Vagina (tissue), 2 donors: ENCODE measurements around the gene SPNS3.

Experiments used
- POLR2A ChIP-seq, 2 donors: fragments of 450-650 bp; IDR thresholded peaks; one replicate each; pipeline ENCODE4 v1.6.1; 2017; ENCODE audit warnings: antibody characterized with exemption in 2 of 2, mild to moderate bottlenecking in 2 of 2, moderate library complexity in 2 of 2
- POLR2AphosphoS5 ChIP-seq, 2 donors: sonication (generic); formaldehyde crosslinking; IDR thresholded peaks; one replicate each; pipeline ENCODE4 v1.9.0; 2017; ENCODE audit warnings: antibody characterized with exemption in 2 of 2, mild to moderate bottlenecking in 2 of 2, low read depth in 1 of 2; ENCODE audit not compliant: insufficient read depth in 1 of 2
- TF ChIP-seq, protein P1 (sequence below), 3 experiments: fragments of 450-650 bp in 2 of 3; fragments of 200-600 bp in 1 of 3; sonication (generic) in 1 of 3; IDR thresholded peaks; one replicate each; pipeline ENCODE4 v1.5.1; 2017 to 2019; ENCODE audit warnings: antibody characterized with exemption in 3 of 3, mild to moderate bottlenecking in 2 of 3, moderate library complexity in 2 of 3

DNA sequence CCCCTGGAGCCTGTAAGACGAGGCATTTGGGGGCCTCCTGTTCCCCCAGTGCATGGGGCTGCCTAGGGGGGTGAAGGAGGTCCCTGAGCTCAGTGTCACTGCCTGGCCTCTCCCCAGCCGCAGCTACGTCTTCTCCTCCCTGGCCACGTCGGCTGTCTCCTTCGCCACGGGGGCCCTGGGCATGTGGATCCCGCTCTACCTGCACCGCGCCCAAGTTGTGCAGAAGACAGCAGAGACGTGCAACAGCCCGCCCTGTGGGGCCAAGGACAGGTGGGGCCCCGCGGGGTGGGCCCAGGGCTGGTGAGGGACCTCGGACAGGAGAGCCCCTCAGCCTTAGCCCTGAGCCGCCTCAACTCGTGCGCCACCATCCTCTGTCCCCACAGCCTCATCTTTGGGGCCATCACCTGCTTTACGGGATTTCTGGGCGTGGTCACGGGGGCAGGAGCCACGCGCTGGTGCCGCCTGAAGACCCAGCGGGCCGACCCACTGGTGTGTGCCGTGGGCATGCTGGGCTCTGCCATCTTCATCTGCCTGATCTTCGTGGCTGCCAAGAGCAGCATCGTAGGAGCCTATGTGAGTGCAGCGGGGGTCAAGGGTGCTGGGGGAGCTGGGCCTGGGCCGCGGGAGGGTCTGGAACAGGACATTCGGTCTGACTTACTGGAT, 99.3 kb downstream of the SPNS3 start:
- TF ChIP-seq POLR2AphosphoS5 (IDR thresholded peaks at IDR 0.05; ENCODE audit: insufficient read depth in 1 of 2, low read depth in 1 of 2) (no peak), POLR2A (IDR thresholded peaks at IDR 0.05) (no peak)
- TF ChIP-seq, protein P1, sequence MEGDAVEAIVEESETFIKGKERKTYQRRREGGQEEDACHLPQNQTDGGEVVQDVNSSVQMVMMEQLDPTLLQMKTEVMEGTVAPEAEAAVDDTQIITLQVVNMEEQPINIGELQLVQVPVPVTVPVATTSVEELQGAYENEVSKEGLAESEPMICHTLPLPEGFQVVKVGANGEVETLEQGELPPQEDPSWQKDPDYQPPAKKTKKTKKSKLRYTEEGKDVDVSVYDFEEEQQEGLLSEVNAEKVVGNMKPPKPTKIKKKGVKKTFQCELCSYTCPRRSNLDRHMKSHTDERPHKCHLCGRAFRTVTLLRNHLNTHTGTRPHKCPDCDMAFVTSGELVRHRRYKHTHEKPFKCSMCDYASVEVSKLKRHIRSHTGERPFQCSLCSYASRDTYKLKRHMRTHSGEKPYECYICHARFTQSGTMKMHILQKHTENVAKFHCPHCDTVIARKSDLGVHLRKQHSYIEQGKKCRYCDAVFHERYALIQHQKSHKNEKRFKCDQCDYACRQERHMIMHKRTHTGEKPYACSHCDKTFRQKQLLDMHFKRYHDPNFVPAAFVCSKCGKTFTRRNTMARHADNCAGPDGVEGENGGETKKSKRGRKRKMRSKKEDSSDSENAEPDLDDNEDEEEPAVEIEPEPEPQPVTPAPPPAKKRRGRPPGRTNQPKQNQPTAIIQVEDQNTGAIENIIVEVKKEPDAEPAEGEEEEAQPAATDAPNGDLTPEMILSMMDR (IDR thresholded peaks at IDR 0.05): no peak
